Panc1 (cell line): ENCODE data around the gene CCDC78. TPM values are rescaled to one million over a fixed set of nuclear protein-coding genes. Genes with fewer than 3 reads are reported as not detected.

Experiments
- ATAC-seq: fragments of 200-7000 bp; cut with Tn5 transposase; 2 replicates; pipeline ENCODE4 v1.9.1; 2020; ENCODE audit warnings: mild to moderate bottlenecking, moderate library complexity
- BruUV-seq: library from RNA; stranded (reverse); fragments of 400-500 nt; replicated peaks from 2 replicates; lab custom pipeline; 2021; lab: Mats Ljungman, UMichigan
- CTCF ChIA-PET: fragments of 300-600 bp; sonication (Branson Sonifier 250); formaldehyde crosslinking; loops from one replicate; lab custom pipeline; 2022; ENCODE audit warnings: antibody characterized with exemption; lab: Charles Lee
- POLR2A ChIA-PET: fragments of 300-600 bp; sonication (Branson Sonifier 250); formaldehyde crosslinking; loops from one replicate; lab custom pipeline; 2022; ENCODE audit warnings: antibody characterized with exemption; lab: Charles Lee
- DNase-seq: peaks from one replicate; pipeline ENCODE4 v3.0.0-alpha.2; 2010; ENCODE audit warnings: low read depth, low spot score
- H3K27ac ChIP-seq: 2 replicates; pipeline ENCODE4 v1.5.1; 2011; ENCODE audit warnings: mild to moderate bottlenecking, low read length, inconsistent platforms
- H3K27me3 ChIP-seq: fragments of 200-500 bp; sonication (Bioruptor generic); 2 replicates; pipeline ENCODE4 v1.6.0; 2014; ENCODE audit warnings: low read length, inconsistent platforms; ENCODE audit not compliant: control insufficient read depth, insufficient read depth
- H3K36me3 ChIP-seq: fragments of 200-500 bp; sonication (Bioruptor generic); 2 replicates; pipeline ENCODE4 v1.5.1; 2014; ENCODE audit warnings: inconsistent platforms, mild to moderate bottlenecking, low read length, moderate library complexity; ENCODE audit not compliant: control insufficient read depth, insufficient read depth
- H3K4me1 ChIP-seq: 2 replicates; pipeline ENCODE4 v1.5.1; 2011; ENCODE audit warnings: inconsistent platforms, mild to moderate bottlenecking, low read length, moderate library complexity; ENCODE audit not compliant: control insufficient read depth, insufficient read depth
- H3K4me3 ChIP-seq, 2 experiments: 2 replicates each; pipeline ENCODE4 v1.5.1; 2011 to 2012; ENCODE audit warnings: low read depth in 2 of 2, low read length in 2 of 2, mild to moderate bottlenecking in 2 of 2, inconsistent platforms in 1 of 2, moderate library complexity in 1 of 2
- H3K9me3 ChIP-seq: fragments of 200-500 bp; sonication (Bioruptor generic); 2 replicates; pipeline ENCODE4 v1.5.1; 2014; ENCODE audit warnings: low read depth, mild to moderate bottlenecking, inconsistent platforms, low read length, moderate library complexity; ENCODE audit not compliant: control insufficient read depth, insufficient read depth
- CTCF ChIP-seq: fragments of 450-650 bp; IDR thresholded peaks from 2 replicates; pipeline ENCODE4 v1.5.1; 2017; ENCODE audit warnings: mild to moderate bottlenecking
- POLR2AphosphoS5 ChIP-seq: IDR thresholded peaks from 2 replicates; pipeline ENCODE4 v1.6.1; 2012; ENCODE audit warnings: mild to moderate bottlenecking, low read depth, low read length, moderate library complexity
- REST ChIP-seq, 2 experiments: IDR thresholded peaks; 2 replicates each; pipeline ENCODE4 v1.6.1; 2011 to 2012; ENCODE audit warnings: low read depth in 2 of 2, control low read depth in 1 of 2, low read length in 1 of 2, mild to moderate bottlenecking in 1 of 2, moderate library complexity in 1 of 2; ENCODE audit not compliant: insufficient read depth in 1 of 2
- SIN3A ChIP-seq: IDR thresholded peaks from 2 replicates; pipeline ENCODE4 v1.6.1; 2012; ENCODE audit warnings: low read depth, mild to moderate bottlenecking, low read length, moderate library complexity, borderline replicate concordance; ENCODE audit not compliant: insufficient read depth
- TCF7L2 ChIP-seq: IDR thresholded peaks from 2 replicates; pipeline ENCODE4 v1.6.1; 2011; ENCODE audit warnings: mild to moderate bottlenecking, low read depth, low read length, inconsistent platforms
- in situ Hi-C: cut with HindIII; loops from 2 replicates; pipeline ENCODE4 v1.10.0; 2016; ENCODE audit warnings: low sequenced_read_pairs, low pct_unique_long_range_greater_than_20kb
- intact Hi-C: fragments of 100-400 bp; cut with micrococcal nuclease; formaldehyde crosslinking; loops from one replicate; pipeline ENCODE4 v1.10.0; 2022; ENCODE audit not compliant: unreplicated experiment
- total RNA-seq: library from RNA; stranded (reverse); gene quantifications from one replicate; pipeline ENCODE4 v1.2.1, GENCODE V29; 2021; ENCODE audit not compliant: unreplicated experiment

The CCDC78 gene
- total RNA-seq, 1 experiment from 2014 or later = 18.2 TPM

- ChIA-PET CTCF (interaction anchor here (1.1 kb wide), 1 partner anchor 13 kb away, joined by 3 read pairs; the partner anchor contains the start of gene RHOT2), POLR2A (no interaction called here)
- H3K4me3 ChIP-seq = peak overlapping the region; percentile 66 to 71
- BruUV-seq = no TSS peak
- H3K4me1 ChIP-seq = peaks cover 18% of the 10 kb centered on the region
- ATAC-seq = no peak
- in situ Hi-C loops = no loop called here
- no peaks in the 10 kb centered on the region for H3K27me3 ChIP-seq
- H3K9me3 ChIP-seq = no peaks in the 10 kb centered on the region
- peaks cover 5% of the 10 kb centered on the region; the same call in 1 of the 2 replicates for H3K36me3 ChIP-seq
- H3K27ac ChIP-seq = peak overlapping the region; percentile 87
- TF ChIP-seq CTCF (no peak), REST (IDR thresholded peaks at IDR 0.05; ENCODE audit: insufficient read depth in 1 of 2, low read depth in 2 of 2, low read length in 1 of 2) (no peak), SIN3A (peak; percentile 31; the same call in 1 of the 2 replicates), POLR2AphosphoS5 (no peak), TCF7L2 (no peak)
- intact Hi-C loops = loop anchor here (10.0 kb wide), 1 partner anchor 1094 kb away; the partner anchor contains the start of genes EME2, MRPS34 and NME3
- DNase-seq = no peak
Measured at GRCh38 chr16:680625-680945, 45.7 kb downstream of the CCDC78 start.

- in situ Hi-C loops (no loop called here), intact Hi-C loops (loop anchor here (10.0 kb wide), 1 partner anchor 1095 kb away; the partner anchor contains the start of genes EME2, MRPS34 and NME3)
- Histone ChIP-seq H3K4me1 (peaks cover 21% of the 10 kb centered on the region), H3K27me3 (no peaks in the 10 kb centered on the region), H3K9me3 (no peaks in the 10 kb centered on the region), H3K27ac (peak within 1 kb of the TSS; percentile 87), H3K4me3 (peak within 1 kb of the TSS; percentile 66 to 71), H3K36me3 (peaks cover 5% of the 10 kb centered on the region; the same call in 1 of the 2 replicates)
- DNase-seq = no peak
- ATAC-seq = peak; percentile 43
- CTCF ChIA-PET = no interaction called here
- TF ChIP-seq TCF7L2 (no peak), REST (IDR thresholded peaks at IDR 0.05; ENCODE audit: insufficient read depth in 1 of 2, low read depth in 2 of 2, low read length in 1 of 2) (no peak), POLR2AphosphoS5 (peak; percentile 53), CTCF (no peak), SIN3A (0 out of 2 replicates have a peak, but pooled peaks have one; percentile 6)
- POLR2A ChIA-PET = no interaction called here
- no TSS peak for BruUV-seq
Measured at GRCh38 chr16:679814-680624, 46.2 kb downstream of the CCDC78 start, which contains the start of gene STUB1. Gene STUB1, plus strand, starts transcription at chr16:680410. Its CDS starts 116 bp downstream, at chr16:680526.
